Measurements from ENCODE around the gene MAN1C1. TPM values are rescaled to one million over a fixed set of nuclear protein-coding genes. Genes with fewer than 3 reads are reported as not detected.

The MAN1C1 gene
- total RNA-seq, 1 experiment from 2014 or later: 16.8 TPM

DNA sequence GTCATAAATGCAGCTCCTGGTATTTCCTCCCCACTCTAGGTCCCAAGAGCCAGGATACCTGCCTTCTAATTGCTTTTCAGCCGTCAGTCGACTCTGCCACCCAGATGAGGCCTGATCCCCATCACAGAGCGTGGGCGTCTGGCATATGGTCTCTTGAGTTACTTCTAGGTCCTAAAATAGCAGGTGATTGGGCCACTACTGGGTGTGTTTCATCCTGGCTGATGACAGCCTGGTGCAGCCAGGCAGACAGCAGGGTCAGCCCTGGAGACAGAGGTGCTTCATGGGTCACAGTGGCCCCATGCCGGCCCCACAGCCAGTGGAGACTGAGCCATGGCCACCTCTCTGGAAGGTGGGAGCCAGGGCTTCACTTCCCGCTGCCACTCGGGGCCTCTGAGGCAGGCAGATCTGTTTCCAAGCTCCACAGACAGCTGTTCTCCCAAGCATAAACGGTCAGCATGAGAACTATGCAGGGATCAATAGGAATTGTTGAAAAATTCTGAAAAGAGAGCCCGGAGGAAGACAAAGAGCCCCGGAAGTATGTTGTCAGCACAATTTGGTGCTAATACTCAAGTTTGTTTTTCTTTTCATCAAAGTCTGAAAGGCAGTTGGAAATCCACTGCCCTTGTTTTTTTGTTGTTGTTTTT lies 83.0 kb downstream of the MAN1C1 start (continued):
- TF ChIP-seq, protein P1, sequence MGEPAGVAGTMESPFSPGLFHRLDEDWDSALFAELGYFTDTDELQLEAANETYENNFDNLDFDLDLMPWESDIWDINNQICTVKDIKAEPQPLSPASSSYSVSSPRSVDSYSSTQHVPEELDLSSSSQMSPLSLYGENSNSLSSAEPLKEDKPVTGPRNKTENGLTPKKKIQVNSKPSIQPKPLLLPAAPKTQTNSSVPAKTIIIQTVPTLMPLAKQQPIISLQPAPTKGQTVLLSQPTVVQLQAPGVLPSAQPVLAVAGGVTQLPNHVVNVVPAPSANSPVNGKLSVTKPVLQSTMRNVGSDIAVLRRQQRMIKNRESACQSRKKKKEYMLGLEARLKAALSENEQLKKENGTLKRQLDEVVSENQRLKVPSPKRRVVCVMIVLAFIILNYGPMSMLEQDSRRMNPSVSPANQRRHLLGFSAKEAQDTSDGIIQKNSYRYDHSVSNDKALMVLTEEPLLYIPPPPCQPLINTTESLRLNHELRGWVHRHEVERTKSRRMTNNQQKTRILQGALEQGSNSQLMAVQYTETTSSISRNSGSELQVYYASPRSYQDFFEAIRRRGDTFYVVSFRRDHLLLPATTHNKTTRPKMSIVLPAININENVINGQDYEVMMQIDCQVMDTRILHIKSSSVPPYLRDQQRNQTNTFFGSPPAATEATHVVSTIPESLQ (CRISPR knock-in tag; IDR thresholded peaks at IDR 0.05): no peak

DNA sequence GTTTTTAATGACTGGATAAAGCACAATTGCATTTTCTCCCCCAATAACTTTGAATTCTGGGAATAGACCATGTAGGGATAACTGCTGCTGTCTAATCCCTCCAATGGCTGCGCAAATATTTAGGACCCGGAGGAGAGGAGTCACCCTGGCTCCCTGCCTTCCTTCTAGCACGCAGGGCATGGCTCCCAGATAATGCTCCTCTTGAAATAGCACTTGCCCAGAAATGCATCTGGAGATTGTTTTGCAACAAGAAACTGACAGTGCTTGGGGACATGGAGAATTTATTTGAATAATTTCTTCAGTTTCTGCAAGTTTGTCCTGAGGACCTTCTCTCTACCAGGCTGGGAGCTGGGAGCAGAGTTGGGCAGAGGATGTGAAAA lies 83.5 kb downstream of the MAN1C1 start:
- CTCF ChIA-PET: no interaction called here

More for the DNA sequence above, 83.5 kb downstream of the MAN1C1 start:
- H3K27ac Mint-ChIP-seq: peak overlapping the region; percentile 15; the same call in 1 of the 2 replicates
- no peak for TF ChIP-seq NFATC4 (CRISPR knock-in tag; IDR thresholded peaks at IDR 0.05)
- TF ChIP-seq, protein P2, sequence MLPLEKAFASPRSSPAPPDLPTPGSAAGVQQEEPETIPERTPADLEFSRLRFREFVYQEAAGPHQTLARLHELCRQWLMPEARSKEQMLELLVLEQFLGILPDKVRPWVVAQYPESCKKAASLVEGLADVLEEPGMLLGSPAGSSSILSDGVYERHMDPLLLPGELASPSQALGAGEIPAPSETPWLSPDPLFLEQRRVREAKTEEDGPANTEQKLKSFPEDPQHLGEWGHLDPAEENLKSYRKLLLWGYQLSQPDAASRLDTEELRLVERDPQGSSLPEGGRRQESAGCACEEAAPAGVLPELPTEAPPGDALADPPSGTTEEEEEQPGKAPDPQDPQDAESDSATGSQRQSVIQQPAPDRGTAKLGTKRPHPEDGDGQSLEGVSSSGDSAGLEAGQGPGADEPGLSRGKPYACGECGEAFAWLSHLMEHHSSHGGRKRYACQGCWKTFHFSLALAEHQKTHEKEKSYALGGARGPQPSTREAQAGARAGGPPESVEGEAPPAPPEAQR (CRISPR knock-in tag; IDR thresholded peaks at IDR 0.05): no peak
- TF ChIP-seq GABPB1 (CRISPR knock-in tag; IDR thresholded peaks at IDR 0.05): no peak
- TF ChIP-seq TEAD1 (CRISPR knock-in tag; IDR thresholded peaks at IDR 0.05): no peak
- no peak for TF ChIP-seq ZBTB21 (CRISPR knock-in tag; IDR thresholded peaks at IDR 0.05; ENCODE audit: borderline replicate concordance)
- TF ChIP-seq, protein P3, sequence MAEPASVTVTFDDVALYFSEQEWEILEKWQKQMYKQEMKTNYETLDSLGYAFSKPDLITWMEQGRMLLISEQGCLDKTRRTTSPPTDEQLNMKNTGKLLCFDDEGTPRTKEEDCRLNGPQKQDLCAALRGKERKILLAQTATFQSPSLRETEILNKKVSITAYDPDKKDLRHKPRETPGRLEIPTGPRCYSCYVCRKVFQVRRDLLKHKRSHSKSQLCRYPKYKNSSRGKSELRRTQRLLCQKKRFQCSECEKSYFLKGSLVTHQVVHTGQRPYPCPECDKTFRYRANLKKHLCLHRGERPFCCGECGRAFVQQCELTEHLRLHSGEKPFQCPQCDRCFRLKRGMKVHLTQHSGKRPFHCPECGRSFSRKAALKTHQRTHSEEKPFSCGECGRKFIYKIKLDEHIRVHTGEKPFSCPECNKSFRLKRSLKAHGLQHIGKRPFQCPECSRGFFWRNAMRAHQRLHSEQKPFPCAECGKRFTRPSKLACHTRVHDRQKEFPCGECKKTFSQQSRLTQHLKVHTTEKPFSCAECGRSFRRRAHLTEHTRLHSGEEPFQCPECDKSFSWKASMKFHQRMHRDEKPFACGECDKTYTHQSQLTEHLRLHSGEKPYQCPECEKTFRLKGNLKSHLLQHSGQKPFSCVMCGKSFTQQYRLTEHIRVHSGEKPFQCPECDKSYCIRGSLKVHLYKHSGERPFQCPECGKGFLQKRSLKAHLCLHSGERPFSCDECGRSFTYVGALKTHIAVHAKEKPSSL (CRISPR knock-in tag; conservative IDR thresholded peaks at IDR 0.05): no peak
- no peak for TF ChIP-seq SOX15 (CRISPR knock-in tag; IDR thresholded peaks at IDR 0.05)
- TF ChIP-seq, protein P4, sequence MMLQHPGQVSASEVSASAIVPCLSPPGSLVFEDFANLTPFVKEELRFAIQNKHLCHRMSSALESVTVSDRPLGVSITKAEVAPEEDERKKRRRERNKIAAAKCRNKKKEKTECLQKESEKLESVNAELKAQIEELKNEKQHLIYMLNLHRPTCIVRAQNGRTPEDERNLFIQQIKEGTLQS (CRISPR knock-in tag; conservative IDR thresholded peaks at IDR 0.05): no peak
- TF ChIP-seq, protein P5, sequence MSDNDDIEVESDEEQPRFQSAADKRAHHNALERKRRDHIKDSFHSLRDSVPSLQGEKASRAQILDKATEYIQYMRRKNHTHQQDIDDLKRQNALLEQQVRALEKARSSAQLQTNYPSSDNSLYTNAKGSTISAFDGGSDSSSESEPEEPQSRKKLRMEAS (CRISPR knock-in tag; IDR thresholded peaks at IDR 0.05): no peak
- TF ChIP-seq, protein P6, sequence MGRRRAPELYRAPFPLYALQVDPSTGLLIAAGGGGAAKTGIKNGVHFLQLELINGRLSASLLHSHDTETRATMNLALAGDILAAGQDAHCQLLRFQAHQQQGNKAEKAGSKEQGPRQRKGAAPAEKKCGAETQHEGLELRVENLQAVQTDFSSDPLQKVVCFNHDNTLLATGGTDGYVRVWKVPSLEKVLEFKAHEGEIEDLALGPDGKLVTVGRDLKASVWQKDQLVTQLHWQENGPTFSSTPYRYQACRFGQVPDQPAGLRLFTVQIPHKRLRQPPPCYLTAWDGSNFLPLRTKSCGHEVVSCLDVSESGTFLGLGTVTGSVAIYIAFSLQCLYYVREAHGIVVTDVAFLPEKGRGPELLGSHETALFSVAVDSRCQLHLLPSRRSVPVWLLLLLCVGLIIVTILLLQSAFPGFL (CRISPR knock-in tag; IDR thresholded peaks at IDR 0.05; ENCODE audit: borderline replicate concordance): no peak
- TF ChIP-seq ATF1 (CRISPR knock-in tag; IDR thresholded peaks at IDR 0.05): no peak
- no peak for TF ChIP-seq IRF2 (CRISPR knock-in tag; IDR thresholded peaks at IDR 0.05; ENCODE audit: borderline replicate concordance, low read depth)
- TF ChIP-seq, protein P7, sequence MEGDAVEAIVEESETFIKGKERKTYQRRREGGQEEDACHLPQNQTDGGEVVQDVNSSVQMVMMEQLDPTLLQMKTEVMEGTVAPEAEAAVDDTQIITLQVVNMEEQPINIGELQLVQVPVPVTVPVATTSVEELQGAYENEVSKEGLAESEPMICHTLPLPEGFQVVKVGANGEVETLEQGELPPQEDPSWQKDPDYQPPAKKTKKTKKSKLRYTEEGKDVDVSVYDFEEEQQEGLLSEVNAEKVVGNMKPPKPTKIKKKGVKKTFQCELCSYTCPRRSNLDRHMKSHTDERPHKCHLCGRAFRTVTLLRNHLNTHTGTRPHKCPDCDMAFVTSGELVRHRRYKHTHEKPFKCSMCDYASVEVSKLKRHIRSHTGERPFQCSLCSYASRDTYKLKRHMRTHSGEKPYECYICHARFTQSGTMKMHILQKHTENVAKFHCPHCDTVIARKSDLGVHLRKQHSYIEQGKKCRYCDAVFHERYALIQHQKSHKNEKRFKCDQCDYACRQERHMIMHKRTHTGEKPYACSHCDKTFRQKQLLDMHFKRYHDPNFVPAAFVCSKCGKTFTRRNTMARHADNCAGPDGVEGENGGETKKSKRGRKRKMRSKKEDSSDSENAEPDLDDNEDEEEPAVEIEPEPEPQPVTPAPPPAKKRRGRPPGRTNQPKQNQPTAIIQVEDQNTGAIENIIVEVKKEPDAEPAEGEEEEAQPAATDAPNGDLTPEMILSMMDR (IDR thresholded peaks at IDR 0.05): no peak
- TF ChIP-seq, protein P8, sequence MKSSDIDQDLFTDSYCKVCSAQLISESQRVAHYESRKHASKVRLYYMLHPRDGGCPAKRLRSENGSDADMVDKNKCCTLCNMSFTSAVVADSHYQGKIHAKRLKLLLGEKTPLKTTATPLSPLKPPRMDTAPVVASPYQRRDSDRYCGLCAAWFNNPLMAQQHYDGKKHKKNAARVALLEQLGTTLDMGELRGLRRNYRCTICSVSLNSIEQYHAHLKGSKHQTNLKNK (CRISPR knock-in tag; IDR thresholded peaks at IDR 0.05): no peak
- H3K4me1 Mint-ChIP-seq: peaks cover 75% of the 10 kb centered on the region
- DNase-seq (ENCODE audit: low spot score) (no peak), ATAC-seq (no peak)
- H3K27me3 Mint-ChIP-seq (ENCODE audit: low read depth): no peaks in the 10 kb centered on the region
- H3K4me3 Mint-ChIP-seq: no peak overlapping the region
- no peaks in the 10 kb centered on the region for H3K36me3 Mint-ChIP-seq
- POLR2A ChIA-PET: no interaction called here
- H3K9me3 Mint-ChIP-seq: no peaks in the 10 kb centered on the region

All from WTC11 (cell line).